RWPE1 (cell line): ENCODE data around the gene MRPS34.

ENCODE experiments used
- CTCF ChIA-PET: fragments of 350-600 bp; sonication (Branson Sonifier 250); formaldehyde crosslinking; extraction: SDS; loops from one replicate; lab custom pipeline; 2021; lab: Yijun Ruan, JAX
- POLR2A ChIA-PET: fragments of 400-600 bp; formaldehyde crosslinking; extraction: SDS; loops from one replicate; lab custom pipeline; 2020; ENCODE audit warnings: antibody characterized with exemption; ENCODE audit not compliant: low non-redundant PET; lab: Yijun Ruan, JAX
- DNase-seq: peaks from one replicate; pipeline ENCODE4 v3.0.0; 2012; ENCODE audit warnings: low spot score
- H3K27ac ChIP-seq: fragments of 450-650 bp; 2 replicates; pipeline ENCODE4 v1.5.1; 2017
- CTCF ChIP-seq: fragments of 450-650 bp; conservative IDR thresholded peaks from 2 replicates; pipeline ENCODE4 v1.5.1; 2017; ENCODE audit warnings: low read depth, mild to moderate bottlenecking

MRPS34 gene

GRCh38 chr16:1760911-1761310 is 12.0 kb downstream of the MRPS34 start:
- DNase-seq = no peak
- TF ChIP-seq CTCF = no peak
- peak overlapping the region; percentile 18; the same call in 1 of the 2 replicates for H3K27ac ChIP-seq
- CTCF ChIA-PET = no interaction called here
- POLR2A ChIA-PET = no interaction called here

GRCh38 chr16:1759511-1759910 is 13.4 kb downstream of the MRPS34 start:
- ChIA-PET CTCF (interaction anchor here (0.5 kb wide), 1 partner anchor 412 kb away, joined by 3 read pairs; no protein-coding TSS in a partner anchor), POLR2A (no interaction called here)
- TF ChIP-seq CTCF = no peak
- DNase-seq = no peak
- 0 out of 2 replicates have a peak overlapping the region, but pooled peaks have one; percentile 18 for H3K27ac ChIP-seq

DNA sequence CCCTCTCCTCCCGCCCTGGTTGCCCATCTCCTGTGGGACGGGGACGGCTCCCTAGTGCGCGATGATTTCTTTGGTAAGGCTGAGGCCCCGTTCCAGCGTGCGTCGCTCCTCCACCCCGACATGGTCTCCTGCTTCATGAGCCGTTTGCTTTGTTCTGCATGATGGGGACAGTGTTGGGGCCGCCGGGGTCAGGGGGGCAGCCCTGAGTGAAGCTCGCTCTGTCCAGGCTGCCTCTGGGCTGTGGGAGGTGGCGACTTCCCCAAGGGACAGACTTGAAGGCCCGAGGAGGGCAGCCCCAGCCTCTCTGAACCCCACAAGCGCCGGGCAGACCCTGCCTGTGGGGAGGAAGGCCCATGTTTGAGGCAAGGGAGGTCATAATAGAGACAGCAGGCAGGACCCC is 14.0 kb downstream of the MRPS34 start:
- POLR2A ChIA-PET = no interaction called here
- DNase-seq = no peak
- CTCF ChIA-PET = interaction anchor here (0.6 kb wide), 1 partner anchor 437 kb away, joined by 3 read pairs; no protein-coding TSS in a partner anchor
- no peak overlapping the region for H3K27ac ChIP-seq
- TF ChIP-seq CTCF = no peak

- CTCF ChIA-PET = no interaction called here
- H3K27ac ChIP-seq = no peak overlapping the region
- POLR2A ChIA-PET = no interaction called here
- TF ChIP-seq CTCF = no peak
- DNase-seq = no peak
Observed at GRCh38 chr16:1757714-1758461, 15.0 kb downstream of the MRPS34 start.

DNA sequence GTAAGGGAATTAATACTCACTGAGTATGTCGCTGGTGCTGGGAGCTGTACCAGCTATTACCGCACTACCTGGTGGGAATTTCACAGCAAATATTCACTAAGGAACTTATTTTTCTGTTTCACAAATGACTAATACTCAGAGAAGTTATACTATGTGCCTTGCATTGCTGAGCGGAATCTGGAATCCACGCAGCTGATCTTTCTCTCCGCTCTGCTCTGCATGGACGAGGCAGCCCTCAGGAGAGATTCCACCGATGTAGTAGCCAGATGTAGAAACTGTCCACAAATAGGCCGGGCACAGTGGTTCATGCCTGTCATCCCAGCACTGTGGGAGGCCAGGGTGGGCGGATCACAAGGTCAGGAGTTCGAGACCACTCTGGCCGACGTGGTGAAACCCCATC is 18.7 kb downstream of the MRPS34 start:
- ChIA-PET POLR2A (no interaction called here), CTCF (interaction anchor here (0.6 to 1.1 kb wide), 2 partner anchors 9 to 16 kb away, joined by 3 read pairs; no protein-coding TSS in a partner anchor)
- DNase-seq = no peak
- H3K27ac ChIP-seq = peak overlapping the region; percentile 75
- no peak for TF ChIP-seq CTCF

DNA sequence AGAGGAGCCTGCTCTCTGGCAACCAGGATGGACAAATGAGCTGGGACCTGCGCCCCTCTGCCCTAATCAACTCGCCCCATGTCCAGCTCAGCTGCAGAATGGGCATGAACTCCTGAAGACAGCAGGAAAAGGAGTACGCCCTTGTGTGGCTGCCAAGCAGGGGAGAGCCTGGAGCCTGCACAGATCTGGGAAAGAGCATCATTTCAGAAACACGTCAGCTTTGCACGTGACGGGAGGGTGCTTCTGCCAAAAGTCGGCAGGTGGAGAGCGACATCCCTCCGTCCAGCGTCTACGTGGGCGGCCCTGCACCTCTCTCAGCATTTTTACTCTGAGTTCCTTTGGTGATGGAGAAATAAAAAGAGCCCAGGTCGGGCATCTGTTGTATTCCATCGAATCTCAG is 20.1 kb downstream of the MRPS34 start:
- CTCF ChIA-PET = no interaction called here
- POLR2A ChIA-PET = no interaction called here
- no peak overlapping the region for H3K27ac ChIP-seq
- no peak for TF ChIP-seq CTCF
- DNase-seq = no peak
